HG03342 (cell line): Measurements from ENCODE around the gene CSNK1G2.
A peak's percentile ranks its signal among the peaks of the same experiment; 100 is the strongest.

Source experiments
- ATAC-seq: cut with Tn5 transposase; IDR thresholded peaks from one replicate; pipeline ENCODE4 v1.9.1; 2021; ENCODE audit warnings: mild to moderate bottlenecking, moderate library complexity; ENCODE audit not compliant: unreplicated experiment

Gene CSNK1G2

DNA sequence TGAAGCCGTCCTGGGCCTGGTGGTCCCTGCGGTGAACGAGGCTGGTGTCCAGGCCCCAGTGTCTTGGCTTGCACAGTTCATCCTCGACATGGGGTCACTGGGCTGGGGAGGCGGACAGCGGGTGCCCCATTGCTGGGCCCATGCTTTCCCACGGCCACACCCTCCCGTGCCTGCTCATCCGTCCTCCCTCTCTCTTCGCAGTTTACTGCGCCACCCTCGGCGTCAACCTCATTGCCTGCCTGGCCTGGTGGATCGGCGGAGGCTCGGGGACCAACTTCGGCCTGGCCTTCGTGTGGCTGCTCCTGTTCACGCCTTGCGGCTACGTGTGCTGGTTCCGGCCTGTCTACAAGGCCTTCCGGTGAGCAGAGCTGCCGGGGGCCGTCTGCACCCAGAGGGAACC is 23.0 kb upstream of the CSNK1G2 start:
- ATAC-seq, result no peak

DNA sequence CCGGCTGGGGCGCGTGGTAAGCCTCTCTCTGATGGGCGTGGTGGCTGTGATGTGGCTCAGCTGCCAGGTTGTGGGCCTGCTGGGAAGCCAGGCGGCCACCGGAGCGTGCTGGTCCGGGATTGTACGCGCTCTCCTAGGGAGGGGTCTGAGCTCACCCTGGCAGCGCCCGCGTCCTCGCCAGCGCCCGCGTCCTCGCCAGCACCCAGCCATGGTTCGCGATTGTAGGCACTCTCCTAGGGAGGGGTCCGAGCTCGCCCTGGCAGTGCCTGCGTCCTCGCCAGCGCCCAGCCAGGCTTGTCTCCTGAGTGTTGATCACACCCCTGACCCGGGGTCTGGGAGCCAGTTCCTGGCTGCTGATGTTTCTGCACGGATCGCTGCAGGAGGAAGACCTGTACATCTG is 22.0 kb upstream of the CSNK1G2 start:
- no peak for ATAC-seq

DNA sequence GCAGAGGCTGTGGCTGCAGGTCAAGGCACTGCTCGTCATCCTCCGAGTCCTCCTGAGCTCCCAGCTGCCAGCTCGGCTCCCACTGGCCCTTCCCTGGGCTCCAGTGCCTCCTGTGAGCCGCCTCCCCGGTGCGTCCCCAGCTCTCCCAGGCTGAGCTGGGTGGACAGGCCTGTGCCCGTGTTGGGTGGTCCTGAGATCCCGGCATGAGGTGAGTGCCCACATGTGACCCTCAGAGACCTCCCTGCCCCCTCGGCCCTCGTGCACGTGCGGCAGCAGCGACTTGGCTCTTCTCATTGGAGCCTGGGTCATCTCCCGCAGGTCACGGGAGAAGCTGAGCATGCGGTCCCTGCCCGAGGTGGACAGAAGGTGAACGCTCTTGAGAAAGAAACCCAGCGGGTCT is 20.3 kb upstream of the CSNK1G2 start:
- ATAC-seq, result no peak

DNA sequence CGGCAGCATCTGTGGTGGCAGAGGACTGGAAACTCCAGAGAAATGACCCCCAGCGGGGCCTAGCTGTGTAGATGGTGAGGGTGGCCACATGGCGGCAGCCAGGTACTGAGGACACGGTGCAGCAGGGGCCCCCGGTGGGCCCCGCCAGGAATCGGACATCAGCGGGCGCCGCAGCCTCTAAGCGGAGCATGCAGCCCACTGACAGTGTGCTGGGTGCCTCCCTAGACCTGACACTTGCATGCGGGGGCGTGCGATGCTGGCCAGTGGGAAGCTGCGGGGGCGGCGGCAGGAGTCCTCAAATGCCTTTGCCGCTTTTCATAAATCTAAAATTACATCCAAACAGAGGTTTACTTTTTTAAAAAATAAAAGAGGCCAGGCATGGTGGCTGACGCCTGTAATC is 19.6 kb upstream of the CSNK1G2 start:
- ATAC-seq, result no peak

DNA sequence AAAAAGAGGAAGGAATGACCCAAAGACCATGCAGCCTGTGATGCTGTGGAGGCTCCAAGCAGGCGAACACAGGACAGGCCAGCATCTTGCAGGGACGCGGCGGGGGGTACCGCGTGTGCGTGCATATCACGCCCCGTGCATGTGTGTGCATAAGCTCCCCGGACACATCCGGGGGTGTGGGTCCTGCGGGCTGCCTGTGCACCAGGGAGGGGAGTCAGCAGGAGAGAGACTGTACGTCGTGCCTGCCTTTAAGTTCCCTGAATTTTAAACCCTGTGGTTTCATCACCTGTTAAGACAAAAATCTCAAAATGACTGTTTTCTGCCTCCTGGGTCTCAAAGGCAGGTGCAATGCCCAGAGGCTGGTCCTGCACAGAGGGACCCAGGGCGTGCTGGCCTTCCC is 19.1 kb upstream of the CSNK1G2 start:
- no peak for ATAC-seq

DNA sequence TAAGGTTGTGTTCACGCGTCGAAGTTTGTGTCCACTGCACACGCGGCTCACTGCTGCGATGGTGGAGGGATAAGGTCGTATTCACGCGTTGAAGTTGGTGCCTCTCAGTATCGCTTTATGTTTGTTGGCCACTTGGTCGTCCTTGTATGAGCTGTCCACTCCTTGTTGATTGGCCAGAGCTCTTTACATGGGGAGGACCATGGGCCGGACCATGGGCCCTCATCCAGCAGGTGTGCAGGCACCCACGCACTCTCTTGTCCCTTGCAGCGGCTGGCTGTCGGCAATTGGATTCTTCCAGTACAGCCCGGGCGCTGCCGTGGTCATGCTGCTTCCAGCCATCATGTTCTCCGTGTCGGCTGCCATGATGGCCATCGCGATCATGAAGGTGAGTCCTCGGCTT is 18.2 kb upstream of the CSNK1G2 start:
- no peak for ATAC-seq

DNA sequence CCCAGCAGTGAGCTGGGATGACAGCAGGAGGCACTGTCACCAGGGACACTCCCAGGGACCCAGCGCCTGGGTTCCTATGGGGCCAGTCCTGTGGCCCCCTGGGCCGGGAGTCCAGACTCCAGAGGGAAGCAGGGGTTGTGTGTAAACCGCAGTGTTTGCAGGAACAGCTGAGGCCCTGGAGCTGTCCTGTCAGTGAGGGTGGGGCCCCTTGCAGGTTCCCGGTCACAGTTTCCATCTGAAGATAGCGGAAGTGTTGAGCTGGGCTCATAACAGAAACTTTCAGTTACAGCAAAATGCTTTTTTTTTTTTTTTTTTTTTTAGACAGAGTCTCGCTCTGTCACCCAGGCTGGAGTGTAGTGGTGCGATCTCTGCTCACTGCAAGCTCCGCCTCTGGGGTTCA is 17.7 kb upstream of the CSNK1G2 start:
- no peak for ATAC-seq

DNA sequence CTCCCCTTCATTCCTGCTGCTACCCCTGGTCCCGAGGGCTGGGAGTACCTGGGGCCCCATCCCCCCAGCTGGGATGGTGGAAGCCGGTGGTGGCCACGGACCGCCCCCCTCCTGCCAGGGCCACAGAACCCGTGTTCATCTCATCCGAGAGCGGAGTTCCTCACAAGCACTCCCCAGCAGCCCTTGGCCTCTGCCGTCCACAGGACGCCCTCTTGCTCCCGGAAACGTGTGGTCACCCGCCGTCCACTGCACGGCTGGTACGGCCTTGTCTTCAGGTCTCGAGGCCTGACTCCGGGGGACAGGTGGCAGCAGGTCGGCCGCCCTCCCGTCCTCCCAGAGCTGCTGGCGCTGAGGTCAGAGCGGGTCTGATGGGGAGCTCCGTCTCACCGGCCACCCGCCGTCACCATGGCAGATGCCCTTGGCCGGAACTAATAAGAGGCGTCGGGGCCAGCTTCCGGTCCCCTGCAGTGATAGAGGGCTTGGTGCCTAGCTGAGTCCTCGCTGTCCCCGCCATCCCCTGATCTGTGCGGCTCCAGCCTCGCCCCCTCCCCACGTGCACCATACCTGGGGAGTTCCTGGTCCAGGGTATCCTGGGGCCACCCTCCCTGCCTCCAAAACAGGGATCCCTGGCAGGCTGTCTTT is 16.5 kb upstream of the CSNK1G2 start:
- ATAC-seq, result no peak

DNA sequence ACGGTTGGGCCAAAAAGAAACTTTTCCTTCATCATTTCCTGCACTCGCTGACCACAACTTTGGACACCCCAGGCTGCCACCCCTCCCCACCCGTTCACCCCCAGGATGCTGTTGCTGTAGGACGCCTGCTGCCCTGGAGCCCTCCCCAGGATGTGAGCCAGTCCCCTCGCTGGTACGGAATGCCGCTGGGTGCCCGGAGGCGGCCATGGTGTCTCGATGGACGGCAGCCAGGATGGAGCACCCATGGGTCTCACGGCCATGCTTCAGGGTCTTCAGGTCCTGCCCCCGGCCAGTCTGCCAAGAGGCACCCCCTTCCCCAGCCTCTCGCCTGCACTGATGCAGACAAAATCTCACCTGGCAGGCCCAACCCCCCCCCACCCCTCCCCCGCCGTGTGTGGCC is 15.4 kb upstream of the CSNK1G2 start:
- no peak for ATAC-seq

DNA sequence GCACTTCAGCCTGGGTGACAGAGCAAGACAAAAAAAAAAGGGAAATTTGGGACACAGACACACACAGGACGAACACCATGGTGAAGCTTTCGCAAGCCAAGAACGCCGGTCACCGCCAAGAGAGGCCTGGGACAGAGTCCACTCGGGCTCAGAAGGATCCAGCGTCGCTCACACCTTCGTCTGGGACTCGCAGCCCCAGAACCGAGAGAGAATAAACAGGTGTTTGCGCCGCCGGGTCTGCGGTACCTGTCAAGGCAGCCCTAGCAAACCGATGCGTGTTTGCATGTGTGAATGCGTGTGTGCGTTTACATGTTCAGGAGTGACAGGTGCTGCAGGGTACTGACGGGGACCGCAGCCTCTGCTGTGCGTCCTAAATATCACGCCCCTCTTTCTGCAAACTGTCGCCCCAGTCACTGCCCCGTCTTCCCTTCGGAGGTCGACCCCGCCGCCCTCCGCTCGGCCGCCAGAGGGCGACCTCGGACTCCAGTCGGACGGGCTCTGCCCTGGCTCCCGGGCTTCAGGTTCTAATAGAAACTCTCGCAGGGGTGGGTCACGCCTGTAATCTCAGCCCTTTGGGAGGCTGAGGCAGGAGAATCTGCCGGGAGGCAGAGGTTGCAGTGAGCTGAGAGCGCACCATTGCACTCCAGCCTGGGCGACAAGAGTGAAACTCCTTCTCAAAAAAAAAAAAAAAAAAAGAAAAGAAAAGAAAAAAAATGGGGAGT is 11.8 kb upstream of the CSNK1G2 start:
- ATAC-seq, result peak; percentile 66

DNA sequence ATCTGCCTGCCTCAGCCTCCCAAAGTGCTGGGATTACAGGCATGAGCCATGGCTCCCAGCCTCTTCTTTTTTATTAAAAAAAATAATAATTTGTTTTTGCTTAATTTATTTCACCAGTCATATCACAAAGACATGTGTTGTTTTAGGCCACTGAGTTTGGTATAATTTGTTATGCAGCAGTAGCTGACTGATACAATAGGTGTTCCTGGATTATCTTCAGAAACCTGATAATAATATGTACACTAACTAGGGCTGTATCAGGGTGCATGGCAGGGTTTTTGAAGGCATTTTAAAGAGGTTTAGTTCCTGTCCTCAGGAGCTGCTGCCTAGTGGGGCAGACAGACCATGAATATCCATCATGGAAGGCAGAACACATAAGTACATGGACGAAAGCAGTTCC is 9.5 kb upstream of the CSNK1G2 start:
- no peak for ATAC-seq

DNA sequence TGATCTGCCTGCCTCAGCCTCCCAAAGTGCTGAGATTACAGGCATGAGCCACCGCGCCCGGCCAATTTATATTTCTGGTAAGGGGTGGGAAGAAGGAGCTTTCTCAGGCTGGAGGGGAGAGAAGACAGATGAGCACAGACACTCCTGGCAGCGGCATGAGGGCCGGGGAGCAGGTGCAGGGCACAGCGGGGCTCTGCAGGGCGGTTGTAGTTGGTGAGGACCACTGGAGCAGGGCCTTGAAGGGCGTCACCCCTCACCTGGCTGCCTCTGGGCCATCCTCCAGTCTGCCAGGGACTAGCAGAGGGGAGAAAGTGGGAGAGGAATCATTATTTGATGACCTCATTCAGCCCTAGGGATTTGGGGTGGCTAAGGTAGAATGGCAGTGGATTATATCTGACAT is 8.6 kb upstream of the CSNK1G2 start:
- ATAC-seq, result no peak

DNA sequence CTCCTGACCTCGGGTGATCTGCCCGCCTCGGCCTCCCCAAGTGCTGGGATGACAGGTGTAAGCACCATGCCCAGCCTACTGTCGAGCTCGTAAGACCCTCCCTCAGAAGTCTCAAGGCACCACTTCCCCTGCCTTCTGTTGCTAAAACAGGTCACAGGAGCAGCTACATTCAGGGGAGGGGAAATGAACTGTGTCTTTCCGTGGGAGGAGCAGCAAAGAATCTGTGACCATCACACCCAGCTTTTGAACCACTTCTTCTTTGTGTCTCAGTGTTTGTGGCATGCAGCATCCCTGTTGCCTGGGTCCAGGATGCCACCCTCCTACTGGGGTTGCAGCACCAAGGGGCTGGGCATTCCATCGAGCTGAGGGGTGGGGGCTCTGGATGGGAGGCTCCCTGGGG is 7.7 kb upstream of the CSNK1G2 start:
- no peak for ATAC-seq

DNA sequence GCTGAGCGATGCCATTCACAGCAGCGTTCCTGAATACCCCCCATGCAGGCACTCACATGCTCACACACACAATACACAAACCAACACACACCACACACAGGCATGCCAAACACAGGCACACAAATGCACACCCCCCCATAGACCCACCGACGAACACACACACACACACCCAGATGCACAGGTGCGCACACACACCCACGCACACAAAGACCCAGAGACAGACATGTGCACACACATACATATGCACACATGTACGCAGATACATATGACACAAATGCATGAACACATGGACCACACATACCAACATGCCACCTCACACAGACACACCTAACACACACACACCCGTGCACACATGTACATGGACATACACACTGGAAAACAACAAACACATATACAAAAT is 7.0 kb upstream of the CSNK1G2 start:
- ATAC-seq, result no peak

DNA sequence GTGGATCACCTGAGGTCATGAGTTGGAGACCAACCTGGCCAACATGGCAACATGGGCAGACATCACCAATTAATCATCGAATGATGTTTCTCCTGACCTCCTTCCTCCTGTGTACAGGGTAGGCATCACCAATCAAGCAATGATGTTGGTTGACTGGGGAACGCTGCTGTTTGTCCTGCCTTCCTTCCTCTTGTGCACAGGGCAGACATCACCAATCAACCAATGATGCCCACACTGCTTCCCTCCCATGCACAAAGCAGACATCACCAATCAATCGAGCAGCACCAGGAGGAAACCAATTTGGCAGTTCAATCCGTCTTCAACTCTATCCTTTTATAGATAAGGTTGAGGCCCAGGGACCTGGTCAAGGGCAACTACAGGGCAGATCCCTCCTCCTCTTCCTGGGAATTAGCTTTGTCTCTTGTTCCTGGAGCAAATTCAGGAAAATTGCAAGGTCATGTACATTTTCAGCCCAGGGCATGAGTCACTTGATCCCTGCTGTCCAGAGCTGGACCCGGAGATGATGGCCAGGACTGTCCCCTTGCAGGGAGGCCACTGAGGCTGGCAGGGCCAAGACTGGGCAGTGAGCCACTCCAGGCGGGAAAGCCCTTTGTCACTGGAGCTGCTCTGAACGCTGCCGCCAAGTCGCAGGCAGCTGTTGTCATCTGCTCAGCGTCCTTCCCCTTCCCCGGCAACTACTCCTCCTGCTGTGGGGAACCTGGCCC is 5.3 kb upstream of the CSNK1G2 start:
- ATAC-seq, result no peak

DNA sequence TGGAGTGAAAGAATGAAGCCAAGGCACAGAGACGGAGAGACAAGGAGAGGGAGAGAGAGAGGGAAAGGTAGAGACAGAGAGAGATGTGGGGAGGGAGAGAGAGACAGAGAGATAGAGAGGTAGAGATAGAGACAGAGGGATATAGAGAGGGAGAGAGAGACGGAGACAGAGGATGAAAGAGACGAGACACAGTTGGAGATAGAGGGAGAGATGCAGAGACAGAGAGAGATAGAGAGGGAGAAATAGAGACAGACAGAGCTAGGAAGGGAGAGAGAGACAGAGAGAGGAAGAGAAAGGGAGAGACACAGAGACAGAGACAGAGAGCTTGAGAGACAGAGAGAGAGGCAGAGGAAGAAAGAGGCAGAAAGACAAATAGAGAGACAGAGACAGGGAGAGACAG is 4.5 kb upstream of the CSNK1G2 start:
- ATAC-seq, result no peak

DNA sequence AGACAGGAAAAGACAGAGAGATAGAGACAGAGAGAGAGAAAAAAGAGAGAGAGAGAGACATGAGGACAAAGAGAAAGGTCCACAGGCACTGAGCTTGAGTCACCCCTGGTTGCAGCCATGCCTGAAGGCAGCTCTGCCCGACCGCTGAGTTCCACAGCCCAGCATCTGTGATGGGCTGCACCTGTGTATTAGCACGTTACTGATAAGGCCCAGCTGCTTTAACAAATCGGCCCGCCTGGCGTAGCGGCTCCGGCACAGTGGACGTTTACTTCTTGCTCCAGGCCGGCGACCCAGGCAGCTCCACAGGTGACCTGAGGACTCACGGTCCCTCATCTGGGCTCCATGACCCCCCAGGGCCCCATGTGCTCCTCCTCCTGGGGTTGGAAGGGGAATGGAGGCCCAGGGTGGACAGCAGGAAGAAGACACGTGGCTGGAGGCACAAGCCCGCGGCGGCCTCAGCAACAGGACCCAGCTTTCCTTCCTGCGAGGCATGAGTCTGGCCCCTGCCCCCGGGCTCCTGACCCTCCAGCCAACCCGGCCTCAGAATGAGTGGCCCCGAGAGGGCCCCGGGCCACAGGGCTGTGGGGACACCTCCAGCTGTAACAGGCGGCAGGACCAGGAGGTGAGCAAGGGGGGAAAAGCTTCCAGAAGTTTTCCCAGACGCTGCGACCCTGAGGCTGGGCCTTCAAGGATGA is 3.9 kb upstream of the CSNK1G2 start:
- ATAC-seq, result no peak

DNA sequence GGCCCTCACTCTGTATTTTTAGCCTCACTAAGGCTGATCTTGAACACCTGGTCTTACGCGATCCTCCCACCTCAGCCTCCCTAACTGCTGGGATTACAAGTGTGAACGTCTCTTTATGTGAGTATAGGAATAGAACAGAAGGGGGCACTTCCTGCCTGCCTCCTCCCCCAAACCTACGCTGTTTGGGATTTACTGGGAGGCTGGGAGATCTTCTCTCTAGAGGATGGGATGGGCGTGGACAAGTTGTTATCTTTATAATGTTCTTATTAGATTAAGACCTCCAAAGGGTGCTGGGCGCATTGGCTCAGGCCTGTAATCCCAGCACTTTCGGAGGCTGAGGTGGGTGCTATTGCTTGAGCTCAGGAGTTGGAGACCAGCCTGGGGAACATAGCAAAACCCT is 2.9 kb upstream of the CSNK1G2 start:
- no peak for ATAC-seq

DNA sequence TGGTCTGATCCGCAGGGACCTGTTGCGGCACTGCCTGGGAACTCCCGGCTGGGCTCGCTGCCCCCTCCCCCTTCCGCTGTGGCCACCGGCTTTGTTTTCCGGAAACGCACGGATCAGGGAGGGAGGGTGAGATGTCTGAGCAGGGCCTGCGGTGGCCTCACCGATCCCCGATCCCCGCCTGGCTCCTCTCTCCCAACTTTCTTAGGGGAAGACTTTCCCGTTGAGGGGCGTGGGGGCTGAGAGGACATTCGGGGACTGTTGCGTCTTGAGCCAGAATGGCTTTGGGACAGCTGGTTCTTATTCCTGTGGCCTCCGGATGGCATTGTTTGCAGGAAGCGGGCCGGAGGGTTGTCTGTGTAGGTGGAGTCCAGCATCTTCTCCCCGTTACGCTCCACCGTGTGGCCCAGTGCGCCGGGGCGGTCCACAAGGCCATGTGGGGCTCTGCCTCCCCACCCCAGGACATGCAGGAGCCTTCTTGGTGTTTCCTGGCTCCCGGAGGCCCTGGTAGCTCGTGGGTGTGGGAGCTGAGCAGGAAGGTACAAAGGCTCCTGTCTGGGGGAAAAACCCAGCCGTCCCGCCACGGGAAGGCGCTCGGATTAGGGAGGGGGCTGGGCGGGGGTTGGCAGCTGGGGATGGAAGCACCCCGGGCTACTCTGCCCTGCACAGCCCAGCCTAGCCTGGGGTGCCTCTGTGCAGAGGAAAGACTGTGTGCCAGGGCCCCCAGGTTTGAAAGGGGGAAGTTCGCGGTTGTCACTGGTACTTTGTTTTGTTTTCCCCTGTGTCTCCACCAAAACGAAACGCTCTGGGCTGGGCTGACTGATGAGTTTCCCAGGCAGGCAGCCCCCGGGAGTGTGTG is 1.3 kb downstream of the CSNK1G2 start:
- ATAC-seq, result no peak

DNA sequence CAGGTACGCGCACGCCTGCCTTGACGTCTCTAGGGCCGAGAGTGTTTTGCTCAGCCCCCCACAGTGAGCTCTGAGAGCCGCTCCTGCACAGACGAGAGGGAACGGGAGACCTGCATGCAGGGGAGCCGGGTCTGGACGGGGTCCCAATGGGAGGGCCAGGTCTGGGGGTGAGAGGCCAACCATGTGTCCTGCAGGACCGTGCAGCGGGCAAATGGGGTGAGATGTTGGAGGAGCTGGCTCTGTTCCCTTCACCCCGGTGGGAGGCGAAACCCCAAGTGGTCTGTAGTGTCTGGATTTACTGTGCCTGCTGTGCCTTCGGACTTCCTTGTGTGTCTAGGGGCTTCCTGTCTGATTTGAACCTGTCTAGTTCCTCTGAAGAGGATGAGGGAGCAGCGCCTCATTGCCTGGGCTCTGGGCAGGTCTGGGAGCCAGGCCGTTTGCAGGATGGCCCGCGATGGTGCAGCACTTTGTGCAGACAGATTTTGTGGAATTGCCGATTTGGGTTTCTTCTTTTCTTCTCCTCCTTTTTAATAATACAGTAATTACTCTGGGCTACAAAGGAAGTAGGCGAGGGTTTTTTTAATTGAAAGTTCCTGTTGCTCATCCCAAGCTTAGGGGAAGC is 2.1 kb downstream of the CSNK1G2 start:
- ATAC-seq, result no peak
